ENCODE results near the gene CABLES1. TPM values are rescaled to one million over a fixed set of nuclear protein-coding genes. Genes with fewer than 3 reads are reported as not detected.

The CABLES1 gene
- total RNA-seq, 1 donor = 0.10 TPM

DNA sequence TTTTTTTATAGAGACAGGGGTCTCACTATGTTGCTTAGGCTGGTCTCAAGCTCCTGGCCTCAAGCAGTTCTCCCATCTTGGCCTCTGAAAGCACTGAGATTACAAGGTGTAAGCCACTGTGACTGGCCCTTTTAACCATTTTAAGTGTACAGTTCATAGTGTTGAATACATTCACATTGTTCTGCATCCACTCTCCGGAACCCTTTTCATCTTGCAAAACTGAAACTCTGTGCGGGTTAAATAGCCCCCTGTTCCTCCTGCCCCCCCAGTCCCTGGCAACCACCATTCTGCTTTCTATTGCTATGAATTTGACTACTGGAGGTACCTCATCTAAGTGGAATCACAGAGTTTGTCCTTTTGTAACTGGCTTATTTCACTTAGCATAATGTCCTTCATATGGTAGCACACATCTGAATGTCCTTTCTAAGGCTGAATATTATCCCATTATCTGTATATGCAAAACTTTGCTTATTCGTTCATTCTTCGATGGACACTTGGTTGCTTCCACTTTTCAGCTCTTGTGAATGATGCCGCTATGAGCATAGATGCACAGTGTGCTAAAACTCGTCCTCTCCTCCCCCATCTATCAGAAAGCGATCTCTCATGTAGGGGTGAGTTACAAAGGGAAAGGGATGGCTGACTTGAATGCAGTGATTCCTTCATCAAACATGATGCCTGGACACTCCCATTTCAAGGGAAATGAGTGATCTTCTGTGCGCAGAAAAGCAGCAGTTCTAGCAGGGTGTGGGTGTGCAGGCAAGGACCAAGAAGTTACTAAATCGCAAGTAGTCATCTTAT, 30.2 kb downstream of the CABLES1 start:
- Histone ChIP-seq H3K27me3 (ENCODE audit: insufficient read depth, low read length) (no peaks in the 10 kb centered on the region), H3K4me1 (ENCODE audit: insufficient read depth, low read length) (no peaks in the 10 kb centered on the region), H3K9me3 (ENCODE audit: low read depth, low read length) (no peaks in the 10 kb centered on the region), H3K4me3 (ENCODE audit: low read length) (no peak overlapping the region)

- Histone ChIP-seq H3K27me3 (ENCODE audit: insufficient read depth, low read length) (no peaks in the 10 kb centered on the region), H3K9me3 (ENCODE audit: low read depth, low read length) (no peaks in the 10 kb centered on the region), H3K4me1 (ENCODE audit: insufficient read depth, low read length) (no peaks in the 10 kb centered on the region), H3K4me3 (ENCODE audit: low read length) (no peak overlapping the region)
These were observed 31.7 kb downstream of the CABLES1 start for GRCh38 chr18:23166891-23167541.

DNA sequence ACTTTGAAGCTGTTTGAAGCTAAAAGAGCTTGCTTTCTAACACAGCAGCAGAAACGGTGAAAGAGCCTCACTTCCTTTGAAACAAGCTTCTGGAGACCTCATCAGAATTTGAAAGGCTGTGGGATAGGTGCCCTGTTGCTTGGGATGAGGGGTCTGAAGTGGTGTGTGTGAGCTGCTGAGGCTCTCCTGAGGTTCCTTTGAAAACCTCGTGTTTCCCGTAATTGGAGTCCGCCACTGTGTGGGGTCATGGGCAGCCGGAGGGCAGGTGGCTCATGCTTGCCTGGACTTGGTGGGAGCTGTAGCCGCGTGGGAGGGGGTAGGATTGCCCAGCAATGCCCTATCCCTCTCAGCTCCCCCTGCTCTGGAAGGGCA, 34.4 kb downstream of the CABLES1 start:
- Histone ChIP-seq H3K27me3 (ENCODE audit: insufficient read depth, low read length) (no peaks in the 10 kb centered on the region), H3K4me1 (ENCODE audit: insufficient read depth, low read length) (no peaks in the 10 kb centered on the region), H3K9me3 (ENCODE audit: low read depth, low read length) (no peaks in the 10 kb centered on the region), H3K4me3 (ENCODE audit: low read length) (no peak overlapping the region)

- Histone ChIP-seq H3K4me1 (ENCODE audit: insufficient read depth, low read length) (no peaks in the 10 kb centered on the region), H3K9me3 (ENCODE audit: low read depth, low read length) (no peaks in the 10 kb centered on the region), H3K27me3 (ENCODE audit: insufficient read depth, low read length) (no peaks in the 10 kb centered on the region), H3K4me3 (ENCODE audit: low read length) (no peak overlapping the region)
These were observed 34.9 kb downstream of the CABLES1 start for GRCh38 chr18:23170137-23170536.

- H3K27me3 ChIP-seq (ENCODE audit: insufficient read depth, low read length) = no peaks in the 10 kb centered on the region
- H3K9me3 ChIP-seq (ENCODE audit: low read depth, low read length) = no peaks in the 10 kb centered on the region
- H3K4me3 ChIP-seq (ENCODE audit: low read length) = no peak overlapping the region
- no peaks in the 10 kb centered on the region for H3K4me1 ChIP-seq (ENCODE audit: insufficient read depth, low read length)
These were observed 36.4 kb downstream of the CABLES1 start for GRCh38 chr18:23171581-23172156.

DNA sequence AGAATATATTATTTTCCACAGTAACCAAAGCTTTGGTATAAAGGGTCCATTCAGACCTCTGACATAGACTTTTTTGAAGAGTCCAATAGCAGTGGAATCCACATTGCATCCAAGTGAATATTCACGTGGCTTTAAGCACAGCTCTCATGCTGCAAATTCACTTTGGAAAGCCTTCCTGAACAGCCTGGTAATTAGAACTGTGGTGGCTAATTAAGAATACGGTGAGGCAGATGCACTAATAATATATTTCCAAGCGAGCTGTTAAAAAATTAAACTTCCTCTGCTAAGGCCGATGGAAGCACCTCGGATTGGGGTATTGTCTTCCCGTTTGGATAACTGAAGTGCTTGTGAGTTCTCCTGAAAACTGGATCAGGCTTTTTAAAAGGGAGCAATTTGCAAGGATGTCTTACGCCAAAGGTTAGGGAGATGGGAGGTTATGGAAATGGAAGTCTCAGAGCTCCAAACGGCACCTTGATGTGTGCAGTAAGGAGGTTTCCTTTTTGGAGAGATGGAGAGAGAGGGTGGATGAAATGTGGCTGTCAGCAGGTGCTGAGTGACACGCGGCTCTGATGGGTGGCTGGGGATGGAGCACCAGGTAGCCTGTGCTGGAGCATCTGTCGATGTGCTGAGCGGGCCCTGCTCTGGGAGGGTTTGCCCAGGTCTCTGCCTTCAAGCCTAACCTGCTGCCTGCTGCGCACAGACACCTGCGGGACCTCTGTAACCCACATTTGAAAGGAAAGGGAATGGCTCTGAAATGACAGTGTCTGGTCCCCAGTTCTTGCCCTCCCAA, 37.5 kb downstream of the CABLES1 start:
- Histone ChIP-seq H3K27me3 (ENCODE audit: insufficient read depth, low read length) (no peaks in the 10 kb centered on the region), H3K4me3 (ENCODE audit: low read length) (no peak overlapping the region), H3K9me3 (ENCODE audit: low read depth, low read length) (no peaks in the 10 kb centered on the region), H3K4me1 (ENCODE audit: insufficient read depth, low read length) (no peaks in the 10 kb centered on the region)

- Histone ChIP-seq H3K9me3 (ENCODE audit: low read depth, low read length) (no peaks in the 10 kb centered on the region), H3K27me3 (ENCODE audit: insufficient read depth, low read length) (no peaks in the 10 kb centered on the region), H3K4me1 (ENCODE audit: insufficient read depth, low read length) (no peaks in the 10 kb centered on the region), H3K4me3 (ENCODE audit: low read length) (no peak overlapping the region)
These were observed 38.6 kb downstream of the CABLES1 start for GRCh38 chr18:23173912-23174311.

DNA sequence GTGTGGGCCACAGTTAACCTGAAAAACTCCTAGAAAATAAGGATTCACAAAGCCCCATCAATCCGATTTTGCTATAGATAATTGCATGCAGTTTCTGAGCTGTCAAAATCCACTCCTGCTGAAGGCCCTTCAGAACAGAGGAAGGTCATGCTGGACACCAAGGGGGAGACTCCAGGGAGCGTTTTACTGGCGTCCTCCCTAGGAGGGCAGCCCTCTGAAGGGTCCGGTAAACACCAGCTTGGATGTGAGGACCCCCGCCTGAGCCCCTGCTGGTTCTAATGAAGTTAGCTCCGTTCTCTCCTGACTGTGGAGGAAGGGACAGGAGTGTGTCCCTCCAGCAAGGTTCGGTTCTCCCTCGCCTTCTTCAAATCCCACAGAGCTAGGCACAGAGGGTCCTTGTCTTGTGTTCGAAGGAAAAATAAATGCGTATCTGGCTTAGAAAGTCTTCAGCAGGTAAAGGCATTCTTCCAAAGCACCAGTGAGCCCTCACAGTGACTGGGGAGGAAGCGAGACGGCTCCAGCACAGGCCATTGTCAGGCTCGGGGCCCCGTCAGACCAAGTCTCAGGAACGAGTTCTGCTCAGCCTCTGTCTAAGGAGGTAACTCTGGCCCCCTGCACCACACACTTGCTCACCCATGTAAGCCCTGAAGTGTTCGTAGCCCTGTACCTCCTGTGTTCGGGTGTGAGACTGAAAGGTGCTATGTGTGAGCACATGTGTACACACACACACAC, 41.6 kb downstream of the CABLES1 start:
- H3K4me1 ChIP-seq (ENCODE audit: insufficient read depth, low read length) = no peaks in the 10 kb centered on the region
- H3K27me3 ChIP-seq (ENCODE audit: insufficient read depth, low read length) = no peaks in the 10 kb centered on the region
- no peak overlapping the region for H3K4me3 ChIP-seq (ENCODE audit: low read length)
- no peaks in the 10 kb centered on the region for H3K9me3 ChIP-seq (ENCODE audit: low read depth, low read length)

GRCh38 chr18:23177433-23178072, 42.3 kb downstream of the CABLES1 start:
- H3K4me3 ChIP-seq (ENCODE audit: low read length) = no peak overlapping the region
- no peaks in the 10 kb centered on the region for H3K4me1 ChIP-seq (ENCODE audit: insufficient read depth, low read length)
- H3K27me3 ChIP-seq (ENCODE audit: insufficient read depth, low read length) = no peaks in the 10 kb centered on the region
- no peaks in the 10 kb centered on the region for H3K9me3 ChIP-seq (ENCODE audit: low read depth, low read length)

DNA sequence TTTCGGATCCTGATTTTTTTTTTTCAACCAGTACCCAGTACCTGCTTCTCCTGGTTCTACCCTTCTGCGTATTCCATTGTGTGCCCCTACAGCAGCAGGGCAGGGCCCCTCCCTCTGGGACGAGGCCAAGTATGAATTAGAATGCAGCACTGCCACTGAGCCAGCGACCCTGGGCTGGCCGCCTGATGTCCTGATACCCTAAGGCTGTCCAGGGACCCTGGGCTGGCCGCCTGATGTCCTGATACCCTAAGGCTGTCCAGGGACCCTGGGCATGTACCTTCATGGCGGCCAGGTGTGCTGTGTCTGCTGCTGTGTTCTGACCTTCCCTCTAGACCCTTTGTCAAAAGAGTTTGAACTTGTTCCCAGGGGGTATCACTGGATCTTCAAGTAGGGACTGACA, 42.9 kb downstream of the CABLES1 start:
- H3K9me3 ChIP-seq (ENCODE audit: low read depth, low read length) = no peaks in the 10 kb centered on the region
- no peak overlapping the region for H3K4me3 ChIP-seq (ENCODE audit: low read length)
- H3K27me3 ChIP-seq (ENCODE audit: insufficient read depth, low read length) = no peaks in the 10 kb centered on the region
- no peaks in the 10 kb centered on the region for H3K4me1 ChIP-seq (ENCODE audit: insufficient read depth, low read length)

DNA sequence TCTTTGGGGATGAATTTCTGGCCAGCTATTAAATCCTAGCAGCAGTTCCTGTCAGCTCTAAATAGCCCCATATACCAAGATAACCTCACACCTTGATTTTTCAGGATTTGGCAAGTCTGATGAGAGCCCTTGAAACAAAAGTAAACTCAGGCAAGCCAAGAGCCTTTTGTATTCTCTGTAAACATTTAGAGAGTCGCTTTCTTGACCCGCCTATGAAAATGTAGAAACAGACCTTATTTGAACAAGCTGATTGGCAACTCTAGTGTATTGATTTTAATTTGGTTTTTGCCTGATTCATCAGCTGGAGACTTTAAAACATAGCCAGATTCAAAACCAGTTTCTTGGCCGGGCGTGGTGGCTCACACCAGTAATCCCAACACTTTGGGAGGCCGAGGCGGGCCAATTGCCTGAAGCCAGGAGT, 43.4 kb downstream of the CABLES1 start:
- H3K4me1 ChIP-seq (ENCODE audit: insufficient read depth, low read length) = no peaks in the 10 kb centered on the region
- H3K9me3 ChIP-seq (ENCODE audit: low read depth, low read length) = no peaks in the 10 kb centered on the region
- no peak overlapping the region for H3K4me3 ChIP-seq (ENCODE audit: low read length)
- no peaks in the 10 kb centered on the region for H3K27me3 ChIP-seq (ENCODE audit: insufficient read depth, low read length)

DNA sequence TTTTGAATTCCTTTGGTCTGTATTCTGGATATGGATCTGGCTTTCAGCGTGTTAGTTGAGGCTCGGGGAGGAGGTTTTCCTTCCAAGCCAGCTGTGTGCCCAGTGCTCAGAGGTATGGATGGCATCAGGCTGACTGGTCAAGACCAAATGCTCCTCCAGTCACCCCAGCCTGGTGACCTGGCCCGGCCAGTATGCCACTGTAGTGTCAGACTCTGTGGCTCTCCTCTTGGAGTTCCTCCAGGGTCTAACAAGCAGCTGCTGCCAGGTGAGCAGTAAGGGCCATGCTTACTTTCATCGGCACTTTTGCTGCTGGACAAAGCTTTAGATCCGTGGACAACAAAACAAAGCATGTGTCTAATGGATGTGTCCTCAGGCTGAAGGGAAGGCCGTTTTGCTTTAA, 44.1 kb downstream of the CABLES1 start:
- no peaks in the 10 kb centered on the region for H3K27me3 ChIP-seq (ENCODE audit: insufficient read depth, low read length)
- H3K4me3 ChIP-seq (ENCODE audit: low read length) = no peak overlapping the region
- H3K9me3 ChIP-seq (ENCODE audit: low read depth, low read length) = no peaks in the 10 kb centered on the region

DNA sequence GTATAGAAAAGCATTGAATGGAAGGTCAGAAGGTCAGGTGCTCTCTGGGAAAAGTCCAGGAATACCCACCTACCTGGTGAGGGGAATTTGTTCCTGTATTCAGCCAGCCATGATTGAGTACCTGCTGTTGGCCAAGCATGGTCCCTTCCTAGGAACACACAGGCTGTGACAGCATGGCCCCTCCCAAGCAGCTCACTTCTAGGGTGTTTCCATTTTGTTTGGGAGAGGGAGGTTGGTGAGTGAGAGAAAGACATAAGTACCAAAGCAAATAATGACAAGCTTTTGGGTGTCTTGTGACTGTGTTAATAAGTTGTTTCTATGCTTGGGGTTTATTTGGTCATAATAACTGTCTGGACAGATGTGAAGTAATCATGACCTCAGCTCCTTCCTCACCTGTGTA, 46.3 kb downstream of the CABLES1 start:
- Histone ChIP-seq H3K27me3 (ENCODE audit: insufficient read depth, low read length) (no peaks in the 10 kb centered on the region), H3K4me1 (ENCODE audit: insufficient read depth, low read length) (no peaks in the 10 kb centered on the region), H3K9me3 (ENCODE audit: low read depth, low read length) (no peaks in the 10 kb centered on the region), H3K4me3 (ENCODE audit: low read length) (no peak overlapping the region)

More for the DNA sequence above, 44.1 kb downstream of the CABLES1 start:
- no peaks in the 10 kb centered on the region for H3K4me1 ChIP-seq (ENCODE audit: insufficient read depth, low read length)

DNA sequence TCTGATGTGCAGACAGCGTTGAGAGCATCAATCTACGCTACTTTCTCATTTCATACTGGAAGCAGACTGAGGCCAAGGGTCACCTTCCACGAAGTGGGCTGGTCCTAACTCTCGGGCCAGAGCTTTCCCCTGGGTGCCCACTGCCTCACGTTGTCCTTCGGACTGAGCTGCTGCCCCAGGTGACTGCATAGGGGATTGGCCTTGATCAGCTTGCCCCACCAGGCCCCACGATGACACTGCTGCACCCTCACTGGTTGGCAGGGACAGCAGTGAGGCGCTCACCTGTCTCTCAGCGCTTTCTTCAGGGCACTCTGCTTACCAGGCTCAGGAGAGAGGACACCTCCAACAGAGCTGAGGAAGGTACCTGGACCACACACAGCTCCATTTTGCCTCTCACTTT, 47.3 kb downstream of the CABLES1 start:
- H3K27me3 ChIP-seq (ENCODE audit: insufficient read depth, low read length) = no peaks in the 10 kb centered on the region
- no peak overlapping the region for H3K4me3 ChIP-seq (ENCODE audit: low read length)
- H3K9me3 ChIP-seq (ENCODE audit: low read depth, low read length) = no peaks in the 10 kb centered on the region

More for the DNA sequence above, 47.3 kb downstream of the CABLES1 start:
- no peaks in the 10 kb centered on the region for H3K4me1 ChIP-seq (ENCODE audit: insufficient read depth, low read length)
